Liver (tissue), 9 donors: ENCODE measurements around the gene LMTK2. TPM values are rescaled to one million over a fixed set of nuclear protein-coding genes. Genes with fewer than 3 reads are reported as not detected.

Experiments used
- DNase-seq: peaks from one replicate; pipeline ENCODE4 v3.0.0-alpha.2; 2017; ENCODE audit warnings: low spot score
- H3K27ac ChIP-seq, 2 donors: one replicate each; pipeline ENCODE4 v1.7.0; 2013; ENCODE audit warnings: inconsistent platforms in 2 of 2, low read length in 2 of 2, control low read depth in 1 of 2, low read depth in 1 of 2, mild to moderate bottlenecking in 1 of 2
- H3K27me3 ChIP-seq, 4 donors: one replicate each; pipeline versions ENCODE4 v1.6.1 to v1.7.0; 2013; ENCODE audit warnings: low read length in 3 of 4, inconsistent platforms in 1 of 4, mild to moderate bottlenecking in 1 of 4, moderate library complexity in 1 of 4; ENCODE audit not compliant: control insufficient read depth in 4 of 4, insufficient read depth in 4 of 4
- H3K36me3 ChIP-seq, 4 donors: one replicate each; pipeline versions ENCODE4 v1.6.1 to v1.7.0; 2013; ENCODE audit warnings: low read length in 3 of 4, mild to moderate bottlenecking in 3 of 4, low read depth in 1 of 4, moderate library complexity in 1 of 4; ENCODE audit not compliant: control insufficient read depth in 4 of 4, insufficient read depth in 3 of 4
- H3K4me1 ChIP-seq, 4 donors: one replicate each; pipeline versions ENCODE4 v1.6.1 to v1.7.0; 2013; ENCODE audit warnings: low read length in 3 of 4, mild to moderate bottlenecking in 3 of 4, moderate library complexity in 1 of 4; ENCODE audit not compliant: control insufficient read depth in 4 of 4, insufficient read depth in 4 of 4
- H3K4me3 ChIP-seq, 3 donors: one replicate each; pipeline versions ENCODE4 v1.6.1 to v1.7.0; 2013; ENCODE audit warnings: low read length in 3 of 3, control low read depth in 1 of 3, low read depth in 1 of 3, mild to moderate bottlenecking in 1 of 3
- H3K9ac ChIP-seq, 2 donors: one replicate each; pipeline ENCODE4 v1.7.0; 2013; ENCODE audit warnings: low read length in 2 of 2, mild to moderate bottlenecking in 2 of 2, moderate library complexity in 2 of 2, control low read depth in 1 of 2, low read depth in 1 of 2
- H3K9me3 ChIP-seq, 4 donors: one replicate each; pipeline versions ENCODE4 v1.6.1 to v1.7.0; 2013; ENCODE audit warnings: low read length in 3 of 4; ENCODE audit not compliant: control insufficient read depth in 4 of 4
- ATF3 ChIP-seq: IDR thresholded peaks from 2 replicates; pipeline ENCODE4 v1.6.1; 2016; ENCODE audit warnings: antibody characterized with exemption
- EGR1 ChIP-seq, 2 donors: IDR thresholded peaks; 2 replicates each; pipeline ENCODE4 v1.6.1; 2016 to 2018; ENCODE audit warnings: antibody characterized with exemption in 2 of 2, low read depth in 2 of 2
- FOXA1 ChIP-seq: IDR thresholded peaks from 2 replicates; pipeline ENCODE4 v1.6.1; 2016; ENCODE audit warnings: antibody characterized with exemption
- FOXA2 ChIP-seq: IDR thresholded peaks from 2 replicates; pipeline ENCODE4 v1.6.1; 2016; ENCODE audit warnings: antibody characterized with exemption
- HNF4A ChIP-seq, 2 donors: conservative IDR thresholded peaks; 2 replicates each; pipeline ENCODE4 v1.6.1; 2016; ENCODE audit warnings: antibody characterized with exemption in 2 of 2, mild to moderate bottlenecking in 2 of 2
- JUND ChIP-seq, 2 donors: IDR thresholded peaks; 2 replicates each; pipeline ENCODE4 v1.6.1; 2016; ENCODE audit warnings: antibody characterized with exemption in 2 of 2
- RAD21 ChIP-seq, 2 donors: IDR thresholded peaks; 2 replicates each; pipeline ENCODE4 v1.6.1; 2016; ENCODE audit warnings: antibody characterized with exemption in 2 of 2, mild to moderate bottlenecking in 2 of 2
- RXRA ChIP-seq, 2 donors: IDR thresholded peaks; 2 replicates each; pipeline ENCODE4 v1.6.1; 2017 to 2018; ENCODE audit warnings: antibody characterized with exemption in 2 of 2, mild to moderate bottlenecking in 1 of 2
- SP1 ChIP-seq: IDR thresholded peaks from 2 replicates; pipeline ENCODE4 v1.6.1; 2018; ENCODE audit warnings: antibody characterized with exemption, mild to moderate bottlenecking
- ZBTB33 ChIP-seq: IDR thresholded peaks from 2 replicates; pipeline ENCODE4 v1.6.1; 2016; ENCODE audit warnings: antibody characterized with exemption
- WGBS: extraction: QIAGEN DNeasy Blood & Tissue Kit; methylation state at CpG from one replicate; pipeline ENCODE4 v1.1.7; 2013; 5-methylcytosine and 5-hydroxymethylcytosine counted together
- polyA plus RNA-seq, 2 donors: library from polyadenylated mRNA; stranded (reverse) in 1 of 2; unstranded in 1 of 2; fragments of 200-250 nt in 1 of 2; fragments of >200 nt in 1 of 2; fragmentation: Nextera tagmentation in 1 of 2; extraction: Ambion mirVana in 1 of 2; gene quantifications; one replicate each; pipeline versions ENCODE4 v1.2.1 to v1.2.3, GENCODE V29; 2013 to 2015
- total RNA-seq, 2 donors: library from RNA; depleted of rRNA; stranded (reverse); fragments of >200 nt; gene quantifications; one replicate each; pipeline ENCODE4 v1.2.3, GENCODE V29; 2014
- TF ChIP-seq, protein P1 (sequence below): IDR thresholded peaks from 2 replicates; pipeline ENCODE4 v1.6.1; 2016; ENCODE audit warnings: antibody characterized with exemption
- TF ChIP-seq, protein P2 (sequence below): fragments of 150-350 bp; IDR thresholded peaks from 2 replicates; pipeline ENCODE4 v1.5.1; 2017; ENCODE audit warnings: improper control_type of control experiment, low read depth, low read length; ENCODE audit not compliant: missing input control
- donor health status: healthy.
- donor health status: healthy.
- donor health status: healthy.
- donor health status: healthy.
- donor health status: healthy.

Gene LMTK2
- total and polyA plus RNA-seq, 4 donors = 3.1 to 14.3 (median 9.0) TPM

GRCh38 chr7:98170966-98171365, 64.3 kb downstream of the LMTK2 start:
- Histone ChIP-seq H3K9ac (no peak overlapping the region), H3K9me3 (no peaks in the 10 kb centered on the region), H3K4me1 (peaks cover 0 to 22% (median 8%) of the 10 kb centered on the region in 4 donors), H3K27me3 (no peaks in the 10 kb centered on the region), H3K36me3 (peaks cover 0 to 4% (median 2%) of the 10 kb centered on the region in 4 donors), H3K27ac (no peak overlapping the region), H3K4me3 (no peak overlapping the region)
- no peak for TF ChIP-seq SP1
- TF ChIP-seq FOXA2 = no peak
- no peak for TF ChIP-seq RAD21 (IDR thresholded peaks at IDR 0.05)
- TF ChIP-seq, protein P1, sequence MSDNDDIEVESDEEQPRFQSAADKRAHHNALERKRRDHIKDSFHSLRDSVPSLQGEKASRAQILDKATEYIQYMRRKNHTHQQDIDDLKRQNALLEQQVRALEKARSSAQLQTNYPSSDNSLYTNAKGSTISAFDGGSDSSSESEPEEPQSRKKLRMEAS = no peak
- no peak for TF ChIP-seq ZBTB33
- TF ChIP-seq, protein P2, sequence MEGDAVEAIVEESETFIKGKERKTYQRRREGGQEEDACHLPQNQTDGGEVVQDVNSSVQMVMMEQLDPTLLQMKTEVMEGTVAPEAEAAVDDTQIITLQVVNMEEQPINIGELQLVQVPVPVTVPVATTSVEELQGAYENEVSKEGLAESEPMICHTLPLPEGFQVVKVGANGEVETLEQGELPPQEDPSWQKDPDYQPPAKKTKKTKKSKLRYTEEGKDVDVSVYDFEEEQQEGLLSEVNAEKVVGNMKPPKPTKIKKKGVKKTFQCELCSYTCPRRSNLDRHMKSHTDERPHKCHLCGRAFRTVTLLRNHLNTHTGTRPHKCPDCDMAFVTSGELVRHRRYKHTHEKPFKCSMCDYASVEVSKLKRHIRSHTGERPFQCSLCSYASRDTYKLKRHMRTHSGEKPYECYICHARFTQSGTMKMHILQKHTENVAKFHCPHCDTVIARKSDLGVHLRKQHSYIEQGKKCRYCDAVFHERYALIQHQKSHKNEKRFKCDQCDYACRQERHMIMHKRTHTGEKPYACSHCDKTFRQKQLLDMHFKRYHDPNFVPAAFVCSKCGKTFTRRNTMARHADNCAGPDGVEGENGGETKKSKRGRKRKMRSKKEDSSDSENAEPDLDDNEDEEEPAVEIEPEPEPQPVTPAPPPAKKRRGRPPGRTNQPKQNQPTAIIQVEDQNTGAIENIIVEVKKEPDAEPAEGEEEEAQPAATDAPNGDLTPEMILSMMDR = no peak
- no peak for TF ChIP-seq RXRA (IDR thresholded peaks at IDR 0.05)
- TF ChIP-seq FOXA1 = no peak
- TF ChIP-seq EGR1 (IDR thresholded peaks at IDR 0.05; ENCODE audit: low read depth in 2 of 2) = no peak
- 94% methylated on average over 8 of the region's 8 CpGs for WGBS
- DNase-seq = no peak

- Histone ChIP-seq H3K4me1 (peaks cover 0 to 20% (median 6%) of the 10 kb centered on the region in 4 donors), H3K27ac (no peak overlapping the region), H3K9me3 (no peaks in the 10 kb centered on the region), H3K27me3 (no peaks in the 10 kb centered on the region), H3K36me3 (peaks cover 0 to 4% (median 2%) of the 10 kb centered on the region in 4 donors), H3K4me3 (no peak overlapping the region), H3K9ac (no peak overlapping the region)
- no peak for DNase-seq
- TF ChIP-seq ATF3 (no peak), RAD21 (IDR thresholded peaks at IDR 0.05) (no peak), JUND (IDR thresholded peaks at IDR 0.05) (no peak)
- TF ChIP-seq, protein P1 = no peak
- 97% methylated on average over 24 of the region's 24 CpGs for WGBS
These were observed 64.8 kb downstream of the LMTK2 start for GRCh38 chr7:98171449-98171848.

DNA sequence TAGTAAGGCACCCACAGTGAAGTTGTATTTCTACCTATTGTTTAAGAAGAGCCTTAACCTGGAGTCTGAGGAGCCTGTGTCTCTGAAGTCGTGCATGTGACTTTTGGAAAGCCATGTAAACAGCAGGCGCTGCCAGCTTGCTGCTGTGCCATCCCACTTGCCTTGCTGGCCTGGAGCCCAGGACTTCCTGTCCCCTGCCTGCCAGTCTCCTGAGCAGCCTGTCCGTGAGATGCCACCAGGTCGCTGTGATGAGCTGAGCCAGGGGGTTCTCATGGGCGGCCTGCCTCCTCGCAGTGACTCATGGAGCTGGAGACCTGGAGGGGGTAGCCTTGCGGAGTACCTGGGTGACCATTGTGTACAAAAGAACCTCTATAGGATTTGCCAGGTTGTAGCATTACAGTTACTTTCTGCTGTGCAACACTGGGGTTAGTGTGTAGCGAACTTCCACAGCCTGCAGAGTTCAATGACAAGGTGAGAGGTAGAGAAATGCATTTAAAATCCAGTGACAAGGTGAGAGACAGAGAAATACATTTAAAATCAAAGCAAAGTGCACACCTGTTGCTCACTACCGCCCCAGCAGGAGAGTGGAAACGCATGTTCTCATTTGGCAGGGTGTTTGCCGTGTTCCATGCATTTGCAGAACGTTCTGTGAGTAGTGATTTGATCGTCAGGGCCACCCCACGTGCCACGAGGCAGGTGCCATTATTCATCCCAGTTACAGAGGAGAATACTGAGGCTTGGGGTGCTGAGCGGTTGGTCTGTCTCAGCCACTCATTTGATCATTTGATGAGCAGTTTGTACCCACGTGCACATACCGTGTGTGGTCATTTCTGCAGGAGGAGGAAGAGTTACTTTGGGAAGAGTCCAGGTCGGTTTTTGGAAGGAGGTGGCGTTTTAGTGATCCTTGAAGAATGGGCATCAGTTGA, 67.9 kb downstream of the LMTK2 start:
- peaks cover 0 to 20% (median 6%) of the 10 kb centered on the region in 4 donors for H3K4me1 ChIP-seq
- TF ChIP-seq RAD21 (IDR thresholded peaks at IDR 0.05) (no peak), RXRA (IDR thresholded peaks at IDR 0.05) (peak; percentile 21 to 31), HNF4A (conservative IDR thresholded peaks at IDR 0.05) (peak; percentile 7 to 32), FOXA2 (peak; percentile 63)
- WGBS = 77% methylated on average over 20 of the region's 20 CpGs

More for the DNA sequence above, 67.9 kb downstream of the LMTK2 start:
- H3K27ac ChIP-seq = peak overlapping the region; percentile 36 to 50
- H3K4me3 ChIP-seq = no peak overlapping the region
- no peaks in the 10 kb centered on the region for H3K9me3 ChIP-seq
- H3K36me3 ChIP-seq = peaks cover 0 to 9% (median 6%) of the 10 kb centered on the region in 4 donors
- no peaks in the 10 kb centered on the region for H3K27me3 ChIP-seq
- DNase-seq = no peak
- H3K9ac ChIP-seq = peak overlapping the region in 1 of 2 donors; percentile 29
